Loucy (cell line): ENCODE data around the gene NDC80.

ENCODE experiments used
- EZH2phosphoT487 ChIP-seq: fragments of 200-600 bp; IDR thresholded peaks from 2 replicates; pipeline ENCODE4 v1.6.1; 2018; ENCODE audit warnings: antibody characterized with exemption, mild to moderate bottlenecking, moderate library complexity, borderline replicate concordance
- TF ChIP-seq, protein P1 (sequence below): fragments of 200-600 bp; sonication (generic); conservative IDR thresholded peaks from 2 replicates; pipeline ENCODE4 v1.5.1; 2014; ENCODE audit warnings: mild to moderate bottlenecking, antibody characterized with exemption, low read length

DNA sequence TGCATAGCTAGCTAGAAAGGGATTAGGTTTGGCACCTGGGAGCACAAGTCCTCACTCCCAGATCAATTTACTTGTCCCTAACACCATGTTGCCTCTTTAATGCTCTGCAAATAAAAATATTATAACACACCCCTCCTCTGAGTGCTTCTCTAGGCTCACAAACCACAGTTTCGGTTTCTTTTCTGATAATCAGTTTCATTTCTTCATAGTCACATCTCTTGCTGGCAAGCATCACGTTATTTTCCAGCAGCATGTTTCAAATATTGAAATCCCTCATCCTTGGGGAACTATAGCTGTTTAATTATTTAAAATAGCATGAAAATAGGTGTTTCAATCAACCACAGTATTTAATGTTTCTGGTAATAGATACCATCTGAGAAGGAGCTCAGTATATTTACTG lies 70.3 kb downstream of the NDC80 start:
- TF ChIP-seq, protein P1, sequence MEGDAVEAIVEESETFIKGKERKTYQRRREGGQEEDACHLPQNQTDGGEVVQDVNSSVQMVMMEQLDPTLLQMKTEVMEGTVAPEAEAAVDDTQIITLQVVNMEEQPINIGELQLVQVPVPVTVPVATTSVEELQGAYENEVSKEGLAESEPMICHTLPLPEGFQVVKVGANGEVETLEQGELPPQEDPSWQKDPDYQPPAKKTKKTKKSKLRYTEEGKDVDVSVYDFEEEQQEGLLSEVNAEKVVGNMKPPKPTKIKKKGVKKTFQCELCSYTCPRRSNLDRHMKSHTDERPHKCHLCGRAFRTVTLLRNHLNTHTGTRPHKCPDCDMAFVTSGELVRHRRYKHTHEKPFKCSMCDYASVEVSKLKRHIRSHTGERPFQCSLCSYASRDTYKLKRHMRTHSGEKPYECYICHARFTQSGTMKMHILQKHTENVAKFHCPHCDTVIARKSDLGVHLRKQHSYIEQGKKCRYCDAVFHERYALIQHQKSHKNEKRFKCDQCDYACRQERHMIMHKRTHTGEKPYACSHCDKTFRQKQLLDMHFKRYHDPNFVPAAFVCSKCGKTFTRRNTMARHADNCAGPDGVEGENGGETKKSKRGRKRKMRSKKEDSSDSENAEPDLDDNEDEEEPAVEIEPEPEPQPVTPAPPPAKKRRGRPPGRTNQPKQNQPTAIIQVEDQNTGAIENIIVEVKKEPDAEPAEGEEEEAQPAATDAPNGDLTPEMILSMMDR: no peak
- TF ChIP-seq EZH2phosphoT487: no peak
